ENCODE data around the gene ARTN.

Gene ARTN

GRCh38 chr1:43937179-43937865, 3.7 kb downstream of the ARTN start:
- no peak overlapping the region for H3K4me3 ChIP-seq
- peaks cover 0 to 31% (median 9%) of the 10 kb centered on the region in 11 experiments; a peak in 13 of 22 replicates for H3K36me3 ChIP-seq
- peaks cover 51 to 64% (median 58%) of the 10 kb centered on the region in 11 experiments for H3K27me3 ChIP-seq
- no peak overlapping the region for H3K27ac ChIP-seq
- no peak overlapping the region for H3K4me2 ChIP-seq
- peaks cover 34 to 48% (median 38%) of the 10 kb centered on the region in 10 experiments for H3K4me1 ChIP-seq
- TF ChIP-seq Cebpa-rat (IDR thresholded peaks at IDR 0.05), result no peak; a peak in 1 of 22 replicates
- no peak overlapping the region for H3K9ac ChIP-seq
- H4K20me1 ChIP-seq, result peaks cover 0 to 60% (median 38%) of the 10 kb centered on the region in 11 experiments; a peak in 19 of 22 replicates
- H3K9me3 ChIP-seq (replicated peaks in 1 of 11), result no peaks in the 10 kb centered on the region

- H3K27me3 ChIP-seq, result peaks cover 40 to 54% (median 48%) of the 10 kb centered on the region in 11 experiments
- H3K36me3 ChIP-seq, result peaks cover 0 to 31% (median 10%) of the 10 kb centered on the region in 11 experiments; a peak in 13 of 22 replicates
- H3K9me3 ChIP-seq (replicated peaks in 1 of 11), result no peaks in the 10 kb centered on the region
- H3K4me3 ChIP-seq, result no peak overlapping the region
- H3K9ac ChIP-seq, result no peak overlapping the region
- H3K4me1 ChIP-seq, result peaks cover 24 to 41% (median 35%) of the 10 kb centered on the region in 10 experiments
- no peak overlapping the region for H3K27ac ChIP-seq
- H3K4me2 ChIP-seq, result no peak overlapping the region
- no peak for TF ChIP-seq Cebpa-rat (IDR thresholded peaks at IDR 0.05)
- H4K20me1 ChIP-seq, result peaks cover 0 to 60% (median 39%) of the 10 kb centered on the region in 11 experiments; a peak in 19 of 22 replicates
These were observed 4.8 kb downstream of the ARTN start for GRCh38 chr1:43938383-43938782.

- Histone ChIP-seq H3K36me3 (peaks cover 0 to 34% (median 10%) of the 10 kb centered on the region in 11 experiments; a peak in 13 of 22 replicates), H3K9me3 (replicated peaks in 1 of 11) (no peaks in the 10 kb centered on the region), H3K4me3 (no peak overlapping the region), H3K9ac (no peak overlapping the region), H3K4me1 (peaks cover 19 to 36% (median 32%) of the 10 kb centered on the region in 10 experiments), H3K4me2 (peak overlapping the region in 2 of 11 experiments; percentile 15 to 42; a peak in 3 of 22 replicates), H3K27ac (no peak overlapping the region), H3K27me3 (peaks cover 33 to 47% (median 41%) of the 10 kb centered on the region in 11 experiments), H4K20me1 (peaks cover 0 to 59% (median 39%) of the 10 kb centered on the region in 11 experiments; a peak in 19 of 22 replicates)
- TF ChIP-seq Cebpa-rat (IDR thresholded peaks at IDR 0.05), result no peak
These were observed 5.4 kb downstream of the ARTN start for GRCh38 chr1:43938892-43939587.

- Histone ChIP-seq H3K9me3 (replicated peaks in 1 of 11) (no peaks in the 10 kb centered on the region), H3K4me1 (peaks cover 19 to 42% (median 32%) of the 10 kb centered on the region in 10 experiments), H3K27ac (no peak overlapping the region), H3K27me3 (peaks cover 1 to 14% (median 7%) of the 10 kb centered on the region in 11 experiments; a peak in 21 of 22 replicates), H3K9ac (peak overlapping the region in 1 of 11 experiments; percentile 18; a peak in 1 of 22 replicates), H3K36me3 (peaks cover 0 to 28% (median 7%) of the 10 kb centered on the region in 11 experiments; a peak in 10 of 22 replicates), H3K4me2 (peak overlapping the region in 3 of 11 experiments; percentile 18 to 45 (median 33); a peak in 5 of 22 replicates), H4K20me1 (peaks cover 0 to 44% (median 15%) of the 10 kb centered on the region in 11 experiments; a peak in 17 of 22 replicates), H3K4me3 (no peak overlapping the region)
- TF ChIP-seq Cebpa-rat (IDR thresholded peaks at IDR 0.05), result no peak
These were observed 8.8 kb downstream of the ARTN start for GRCh38 chr1:43942411-43942810.

- Histone ChIP-seq H3K27ac (no peak overlapping the region), H4K20me1 (peaks cover 0 to 48% (median 19%) of the 10 kb centered on the region in 11 experiments; a peak in 12 of 22 replicates), H3K4me2 (peak overlapping the region; percentile 69 to 100 (median 99)), H3K9ac (peak overlapping the region in 3 of 11 experiments; percentile 10 to 25 (median 17); a peak in 4 of 22 replicates), H3K9me3 (replicated peaks in 1 of 11) (no peaks in the 10 kb centered on the region), H3K27me3 (no peaks in the 10 kb centered on the region), H3K4me3 (peak overlapping the region in 4 of 10 experiments; percentile 21 to 77 (median 76); a peak in 4 of 20 replicates), H3K36me3 (peaks cover 5 to 27% (median 14%) of the 10 kb centered on the region in 11 experiments; a peak in 21 of 22 replicates), H3K4me1 (peaks cover 34 to 57% (median 47%) of the 10 kb centered on the region in 10 experiments)
- TF ChIP-seq Cebpa-rat (IDR thresholded peaks at IDR 0.05), result no peak
These were observed 11.3 kb downstream of the ARTN start for GRCh38 chr1:43944860-43945259.

GRCh38 chr1:43945674-43946235, 12.2 kb downstream of the ARTN start:
- Histone ChIP-seq H3K36me3 (peaks cover 13 to 36% (median 20%) of the 10 kb centered on the region in 11 experiments; a peak in 21 of 22 replicates), H3K4me1 (peaks cover 34 to 58% (median 47%) of the 10 kb centered on the region in 10 experiments), H3K4me2 (peak overlapping the region; percentile 78 to 100 (median 99)), H3K27ac (peak overlapping the region; percentile 91 to 100 (median 98); a peak in 21 of 22 replicates), H3K27me3 (no peaks in the 10 kb centered on the region), H4K20me1 (peaks cover 0 to 55% (median 19%) of the 10 kb centered on the region in 11 experiments; a peak in 11 of 22 replicates), H3K4me3 (peak overlapping the region; percentile 74 to 92 (median 78)), H3K9ac (peak overlapping the region; percentile 88 to 100 (median 98)), H3K9me3 (replicated peaks in 1 of 11) (no peaks in the 10 kb centered on the region)
- no peak for TF ChIP-seq Cebpa-rat (IDR thresholded peaks at IDR 0.05)

- Histone ChIP-seq H3K4me3 (peak within 1 kb of the TSS; percentile 74 to 92 (median 78)), H3K4me1 (peaks cover 34 to 65% (median 48%) of the 10 kb centered on the region in 10 experiments), H3K27ac (peak within 1 kb of the TSS; percentile 91 to 100 (median 98)), H3K9me3 (replicated peaks in 1 of 11) (no peaks in the 10 kb centered on the region), H3K36me3 (peaks cover 13 to 43% (median 22%) of the 10 kb centered on the region in 11 experiments; a peak in 21 of 22 replicates), H4K20me1 (peaks cover 0 to 62% (median 19%) of the 10 kb centered on the region in 11 experiments; a peak in 12 of 22 replicates), H3K9ac (peak within 1 kb of the TSS; percentile 88 to 100 (median 98)), H3K27me3 (no peaks in the 10 kb centered on the region), H3K4me2 (peak within 1 kb of the TSS; percentile 78 to 100 (median 99))
- TF ChIP-seq Cebpa-rat (IDR thresholded peaks at IDR 0.05), result no peak
These were observed 12.8 kb downstream of the ARTN start, which contains the start of gene IPO13 for GRCh38 chr1:43946236-43947060. Gene IPO13 (plus strand): TSS chr1:43946950. CDS start chr1:43947601, 651 bp downstream.

Data from BLaER1 treated with 17β-estradiol and CSF1 and Interleukin-3, amounts not matched to agents 10 nM and 100 nM (cell line).